Fibroblast of villous mesenchyme (primary cell): ENCODE measurements around the gene CHN1. TPM values are rescaled to one million over a fixed set of nuclear protein-coding genes. Genes with fewer than 3 reads are reported as not detected.

Experiments
- DNase-seq: peaks from one replicate; pipeline ENCODE4 v3.0.0-alpha.2; 2010; ENCODE audit warnings: low read depth
- H3K4me3 ChIP-seq: 2 replicates; pipeline ENCODE4 v1.5.1; 2011; ENCODE audit warnings: low read depth, mild to moderate bottlenecking, low read length
- total RNA-seq: library from RNA; depleted of rRNA; stranded (reverse); fragments of >200 nt; gene quantifications from 2 replicates; pipeline ENCODE4 v1.2.3, GENCODE V29; 2012
- TF ChIP-seq, protein P1 (sequence below): IDR thresholded peaks from 2 replicates; pipeline ENCODE4 v1.5.1; 2012; ENCODE audit warnings: low read depth, mild to moderate bottlenecking, low read length; ENCODE audit not compliant: insufficient read depth

Gene CHN1
- total RNA-seq, 1 donor: 45.3 TPM

DNA sequence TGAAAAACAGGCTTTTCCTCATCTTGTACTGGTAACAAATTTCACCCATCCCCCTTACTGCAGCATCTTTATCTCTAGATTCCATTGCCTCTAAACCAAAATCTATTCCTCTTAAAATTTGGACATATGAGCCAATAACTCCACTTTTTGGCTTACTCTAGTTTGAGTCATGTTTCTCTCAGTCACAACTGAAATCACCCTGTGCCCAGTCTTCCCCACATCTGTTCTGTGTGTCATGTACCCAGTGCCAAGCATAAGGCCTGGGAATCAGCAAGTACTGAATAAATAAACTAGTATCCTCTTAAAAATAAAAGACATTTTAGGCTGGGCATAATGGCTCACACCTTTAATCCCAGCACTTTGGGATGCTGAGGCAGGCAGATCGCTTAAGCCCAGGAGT lies 20.8 kb upstream of the CHN1 start:
- no peak for DNase-seq
- no peak overlapping the region for H3K4me3 ChIP-seq
- TF ChIP-seq, protein P1, sequence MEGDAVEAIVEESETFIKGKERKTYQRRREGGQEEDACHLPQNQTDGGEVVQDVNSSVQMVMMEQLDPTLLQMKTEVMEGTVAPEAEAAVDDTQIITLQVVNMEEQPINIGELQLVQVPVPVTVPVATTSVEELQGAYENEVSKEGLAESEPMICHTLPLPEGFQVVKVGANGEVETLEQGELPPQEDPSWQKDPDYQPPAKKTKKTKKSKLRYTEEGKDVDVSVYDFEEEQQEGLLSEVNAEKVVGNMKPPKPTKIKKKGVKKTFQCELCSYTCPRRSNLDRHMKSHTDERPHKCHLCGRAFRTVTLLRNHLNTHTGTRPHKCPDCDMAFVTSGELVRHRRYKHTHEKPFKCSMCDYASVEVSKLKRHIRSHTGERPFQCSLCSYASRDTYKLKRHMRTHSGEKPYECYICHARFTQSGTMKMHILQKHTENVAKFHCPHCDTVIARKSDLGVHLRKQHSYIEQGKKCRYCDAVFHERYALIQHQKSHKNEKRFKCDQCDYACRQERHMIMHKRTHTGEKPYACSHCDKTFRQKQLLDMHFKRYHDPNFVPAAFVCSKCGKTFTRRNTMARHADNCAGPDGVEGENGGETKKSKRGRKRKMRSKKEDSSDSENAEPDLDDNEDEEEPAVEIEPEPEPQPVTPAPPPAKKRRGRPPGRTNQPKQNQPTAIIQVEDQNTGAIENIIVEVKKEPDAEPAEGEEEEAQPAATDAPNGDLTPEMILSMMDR: no peak

DNA sequence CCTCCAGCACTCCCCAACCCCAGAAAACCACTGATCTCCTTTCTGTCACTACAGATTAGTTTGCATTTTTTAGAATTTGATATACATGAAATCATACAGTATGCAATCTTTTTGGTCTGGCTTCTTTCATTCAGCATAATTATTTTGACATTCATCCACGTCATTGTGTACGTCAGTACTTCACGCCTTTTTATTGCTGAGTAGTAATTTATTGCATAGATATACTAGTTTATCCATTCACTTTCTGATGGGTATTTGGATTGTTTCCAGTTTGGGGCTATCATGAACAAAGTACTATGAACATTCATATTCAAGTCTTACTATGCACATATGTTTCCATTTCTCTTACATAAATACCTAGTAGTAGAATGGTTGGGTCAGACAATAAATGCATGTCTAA lies 20.1 kb upstream of the CHN1 start:
- no peak for DNase-seq
- TF ChIP-seq, protein P1: no peak
- H3K4me3 ChIP-seq: no peak overlapping the region

DNA sequence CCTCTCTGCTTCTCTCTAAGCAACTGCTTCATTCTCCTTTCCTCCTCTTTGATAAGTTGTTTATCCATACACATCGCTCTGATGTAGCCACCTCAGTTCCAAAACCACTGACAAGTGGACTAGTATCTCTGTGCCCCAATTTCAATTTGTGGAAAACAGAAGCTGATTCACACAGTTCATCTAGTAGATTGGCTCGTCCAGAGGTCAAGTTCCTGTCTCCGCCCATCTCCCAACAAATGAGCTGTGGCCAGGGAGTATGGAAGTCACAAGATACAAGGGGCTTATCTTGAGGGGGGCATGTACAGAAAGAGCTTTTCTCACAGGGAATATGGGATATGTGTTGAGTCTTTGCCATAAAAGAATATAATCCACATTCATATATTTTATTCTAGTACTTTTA lies 17.7 kb upstream of the CHN1 start:
- no peak for DNase-seq

DNA sequence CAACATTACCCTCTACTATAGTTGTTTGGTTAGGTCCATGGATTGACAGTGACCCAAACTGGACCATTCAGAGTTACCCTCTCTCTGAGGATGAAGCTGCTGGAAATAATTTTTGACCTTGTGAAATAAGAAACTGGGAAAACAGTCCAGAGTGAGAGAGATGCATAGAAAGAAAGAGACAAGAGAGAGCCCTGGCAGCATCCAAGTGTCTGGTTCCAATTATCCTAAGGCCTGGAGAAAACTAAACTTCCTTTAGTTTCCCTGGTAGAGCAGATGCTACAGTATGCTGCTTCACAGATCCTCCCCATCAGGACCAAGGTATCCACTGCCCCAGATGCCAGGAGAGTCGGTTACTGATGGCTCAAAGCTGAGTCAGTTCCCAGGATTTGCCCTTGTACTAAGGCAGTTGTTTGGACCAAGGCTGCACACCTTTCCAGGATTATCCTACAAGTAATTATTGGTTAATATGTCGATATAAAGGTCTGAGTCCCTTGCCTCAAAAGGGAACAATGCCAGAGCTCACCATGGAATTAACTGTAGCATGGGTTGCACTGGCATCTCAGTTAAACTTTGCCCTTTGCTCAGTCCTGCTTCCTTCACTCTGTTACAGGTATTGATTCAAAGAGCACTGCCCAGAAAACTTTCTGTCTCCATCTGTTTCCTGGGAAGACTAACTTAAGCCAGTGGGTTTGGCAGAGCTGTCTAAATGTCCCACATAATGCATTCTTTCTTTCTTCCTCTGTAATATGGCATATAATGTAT lies 14.6 kb upstream of the CHN1 start:
- DNase-seq: no peak
- no peak overlapping the region for H3K4me3 ChIP-seq
- TF ChIP-seq, protein P1: no peak

More for the DNA sequence above, 17.7 kb upstream of the CHN1 start:
- TF ChIP-seq, protein P1: no peak
- no peak overlapping the region for H3K4me3 ChIP-seq

DNA sequence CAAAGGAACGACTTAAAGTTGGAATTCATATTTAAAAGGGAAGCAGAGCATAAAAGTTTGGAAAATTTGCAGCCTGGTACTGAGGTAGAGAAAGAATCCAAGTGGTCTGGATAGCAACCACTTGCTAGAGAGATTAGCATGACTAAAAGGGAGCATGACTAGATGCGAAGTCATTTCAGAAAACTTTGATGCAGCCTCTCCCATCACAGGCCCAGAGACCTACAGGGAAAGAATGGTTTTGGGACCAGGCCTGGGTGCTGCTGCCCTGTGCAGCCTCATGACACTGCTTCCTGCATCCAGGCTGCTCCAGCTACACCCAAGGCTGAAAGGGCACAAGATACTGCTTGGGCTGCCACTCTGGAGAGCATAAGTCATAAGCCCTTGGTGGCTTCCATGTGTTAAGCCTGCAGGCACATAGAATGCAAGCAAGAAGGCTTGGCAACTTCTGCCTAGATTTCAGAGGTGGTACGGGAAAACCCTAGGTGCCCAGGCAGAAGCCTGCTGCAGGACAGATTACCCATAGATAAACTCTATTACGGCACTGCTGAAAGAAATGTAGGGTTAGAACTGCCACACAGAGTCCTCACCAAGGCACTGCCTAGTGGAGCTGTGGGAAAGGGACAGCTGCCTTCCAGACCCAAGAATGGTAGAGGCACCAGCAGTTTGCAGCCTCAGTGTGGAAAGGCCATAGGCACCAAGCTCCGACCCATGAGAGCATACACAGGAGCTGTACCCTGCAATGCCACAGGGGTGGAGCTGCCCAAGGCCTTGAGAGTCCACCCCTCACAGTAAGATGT lies 12.6 kb upstream of the CHN1 start:
- no peak for DNase-seq
- TF ChIP-seq, protein P1: no peak
- no peak overlapping the region for H3K4me3 ChIP-seq

DNA sequence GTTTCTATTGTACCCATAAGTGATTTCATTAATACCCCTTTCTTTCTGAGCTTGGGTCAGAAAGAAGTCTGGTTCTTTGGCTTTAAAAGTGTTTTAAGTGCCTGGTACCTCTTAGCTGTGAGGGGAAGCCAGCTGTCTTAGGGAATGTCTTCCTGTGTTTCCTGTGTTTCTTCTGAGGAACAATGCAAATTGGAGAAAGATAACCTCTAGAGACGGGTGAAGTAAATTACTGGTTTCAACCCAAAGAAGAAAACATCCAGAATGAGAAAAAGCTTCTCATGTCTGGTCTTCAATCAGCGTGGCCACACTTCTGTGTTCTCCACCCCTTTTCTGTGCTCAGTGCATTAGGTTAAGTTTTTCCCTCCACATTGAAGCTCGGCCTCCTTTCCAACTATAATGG lies 10.2 kb upstream of the CHN1 start:
- no peak overlapping the region for H3K4me3 ChIP-seq
- TF ChIP-seq, protein P1: no peak

DNA sequence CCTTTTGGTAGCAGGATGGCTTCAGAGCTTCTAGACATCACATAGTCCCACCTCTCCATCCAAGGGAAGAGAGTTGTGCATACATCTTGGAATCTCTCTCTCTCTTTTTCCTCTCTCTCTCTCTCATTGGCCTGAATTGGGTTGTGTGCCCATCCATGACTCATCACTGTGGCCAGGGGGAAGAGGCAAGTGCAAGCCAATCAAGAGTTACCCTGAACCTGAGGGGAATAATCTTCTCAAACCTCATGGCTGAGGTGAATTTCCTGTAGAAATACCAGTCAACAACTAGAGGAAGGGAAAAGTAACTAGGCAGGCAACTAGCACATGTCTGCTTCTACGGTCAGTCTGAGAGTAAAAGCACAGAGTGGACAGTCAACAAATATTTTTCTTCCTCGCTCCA lies 7.3 kb upstream of the CHN1 start:
- DNase-seq: no peak
- TF ChIP-seq, protein P1: no peak

More for the DNA sequence above, 10.2 kb upstream of the CHN1 start:
- no peak for DNase-seq

More for the DNA sequence above, 7.3 kb upstream of the CHN1 start:
- no peak overlapping the region for H3K4me3 ChIP-seq
